ENCODE results near the gene GALNT7.

The GALNT7 gene

DNA sequence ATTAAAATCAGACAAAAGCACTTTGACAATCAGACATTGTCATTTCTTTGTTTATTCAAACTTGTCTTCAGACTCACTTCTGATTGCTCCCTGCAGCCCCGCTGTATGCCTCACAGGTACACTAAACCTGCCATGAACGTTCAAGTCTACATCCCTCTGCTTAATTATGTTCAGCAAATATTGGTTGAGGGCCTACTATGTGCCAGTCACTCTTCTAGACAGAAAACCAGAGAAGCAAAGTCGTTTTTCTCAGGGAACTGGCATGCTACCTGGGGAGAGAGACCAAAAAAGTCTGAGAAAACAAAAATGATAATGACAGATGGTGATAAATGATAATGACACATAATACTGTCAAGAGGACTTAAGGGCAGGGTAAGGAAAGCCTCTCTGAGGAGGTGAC is 146.1 kb downstream of the GALNT7 start:
- Histone ChIP-seq H3K4me3 (ENCODE audit: low read depth, low read length) (no peak overlapping the region), H3K4me1 (ENCODE audit: control insufficient read depth, insufficient read depth, low read length) (no peaks in the 10 kb centered on the region), H3K36me3 (ENCODE audit: control insufficient read depth in 2 of 2, insufficient read depth in 1 of 2, low read length in 2 of 2) (peaks cover 0 to 56% of the 10 kb centered on the region in 2 experiments; a peak in 2 of 3 replicates), H3K27ac (ENCODE audit: extremely low read depth, low read depth, low read length) (no peak overlapping the region), H3K9me3 (ENCODE audit: control insufficient read depth, insufficient read depth, low read depth, low read length) (no peaks in the 10 kb centered on the region)
- CTCF ChIA-PET = no interaction called here
- POLR2A ChIA-PET = no interaction called here
- TF ChIP-seq FEZF1 (tag by site-specific recombination; IDR thresholded peaks at IDR 0.05) (no peak), ZNF521 (tag by site-specific recombination; IDR thresholded peaks at IDR 0.05) (no peak), KLF7 (tag by site-specific recombination; IDR thresholded peaks at IDR 0.05; ENCODE audit: borderline replicate concordance) (no peak), ZSCAN30 (tag by site-specific recombination; IDR thresholded peaks at IDR 0.05) (no peak), OSR2 (tag by site-specific recombination; IDR thresholded peaks at IDR 0.05) (no peak), ZNF223 (tag by site-specific recombination; IDR thresholded peaks at IDR 0.05) (no peak), GLIS1 (tag by site-specific recombination; IDR thresholded peaks at IDR 0.05) (no peak), YY2 (tag by site-specific recombination; IDR thresholded peaks at IDR 0.05) (no peak), PRDM2 (tag by site-specific recombination; IDR thresholded peaks at IDR 0.05; ENCODE audit: borderline replicate concordance) (no peak), KLF1 (tag by site-specific recombination; IDR thresholded peaks at IDR 0.05) (no peak), ZNF549 (tag by site-specific recombination; IDR thresholded peaks at IDR 0.05) (no peak), ZBTB17 (tag by site-specific recombination; IDR thresholded peaks at IDR 0.05) (no peak), CTCF (tag by site-specific recombination; IDR thresholded peaks at IDR 0.05) (no peak), OVOL3 (tag by site-specific recombination; IDR thresholded peaks at IDR 0.05) (no peak), ZNF629 (tag by site-specific recombination; IDR thresholded peaks at IDR 0.05) (no peak)
- TF ChIP-seq, protein P1, sequence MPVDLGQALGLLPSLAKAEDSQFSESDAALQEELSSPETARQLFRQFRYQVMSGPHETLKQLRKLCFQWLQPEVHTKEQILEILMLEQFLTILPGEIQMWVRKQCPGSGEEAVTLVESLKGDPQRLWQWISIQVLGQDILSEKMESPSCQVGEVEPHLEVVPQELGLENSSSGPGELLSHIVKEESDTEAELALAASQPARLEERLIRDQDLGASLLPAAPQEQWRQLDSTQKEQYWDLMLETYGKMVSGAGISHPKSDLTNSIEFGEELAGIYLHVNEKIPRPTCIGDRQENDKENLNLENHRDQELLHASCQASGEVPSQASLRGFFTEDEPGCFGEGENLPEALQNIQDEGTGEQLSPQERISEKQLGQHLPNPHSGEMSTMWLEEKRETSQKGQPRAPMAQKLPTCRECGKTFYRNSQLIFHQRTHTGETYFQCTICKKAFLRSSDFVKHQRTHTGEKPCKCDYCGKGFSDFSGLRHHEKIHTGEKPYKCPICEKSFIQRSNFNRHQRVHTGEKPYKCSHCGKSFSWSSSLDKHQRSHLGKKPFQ (tag by site-specific recombination; IDR thresholded peaks at IDR 0.05) = no peak
- TF ChIP-seq, protein P2, sequence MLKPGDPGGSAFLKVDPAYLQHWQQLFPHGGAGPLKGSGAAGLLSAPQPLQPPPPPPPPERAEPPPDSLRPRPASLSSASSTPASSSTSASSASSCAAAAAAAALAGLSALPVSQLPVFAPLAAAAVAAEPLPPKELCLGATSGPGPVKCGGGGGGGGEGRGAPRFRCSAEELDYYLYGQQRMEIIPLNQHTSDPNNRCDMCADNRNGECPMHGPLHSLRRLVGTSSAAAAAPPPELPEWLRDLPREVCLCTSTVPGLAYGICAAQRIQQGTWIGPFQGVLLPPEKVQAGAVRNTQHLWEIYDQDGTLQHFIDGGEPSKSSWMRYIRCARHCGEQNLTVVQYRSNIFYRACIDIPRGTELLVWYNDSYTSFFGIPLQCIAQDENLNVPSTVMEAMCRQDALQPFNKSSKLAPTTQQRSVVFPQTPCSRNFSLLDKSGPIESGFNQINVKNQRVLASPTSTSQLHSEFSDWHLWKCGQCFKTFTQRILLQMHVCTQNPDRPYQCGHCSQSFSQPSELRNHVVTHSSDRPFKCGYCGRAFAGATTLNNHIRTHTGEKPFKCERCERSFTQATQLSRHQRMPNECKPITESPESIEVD (tag by site-specific recombination; IDR thresholded peaks at IDR 0.05) = no peak
